KG1 (cell line): Measurements from ENCODE around the gene ANO4.
"Not testable (repeated sequence)": the region's sequence is repeated elsewhere in the genome, so short reads cannot be mapped to it uniquely, and the experiment has no call there.

Source experiments
- DNase-seq: peaks from one replicate; lab custom pipeline; 2025; lab: John Stamatoyannopoulos, UW

ANO4 gene

DNA sequence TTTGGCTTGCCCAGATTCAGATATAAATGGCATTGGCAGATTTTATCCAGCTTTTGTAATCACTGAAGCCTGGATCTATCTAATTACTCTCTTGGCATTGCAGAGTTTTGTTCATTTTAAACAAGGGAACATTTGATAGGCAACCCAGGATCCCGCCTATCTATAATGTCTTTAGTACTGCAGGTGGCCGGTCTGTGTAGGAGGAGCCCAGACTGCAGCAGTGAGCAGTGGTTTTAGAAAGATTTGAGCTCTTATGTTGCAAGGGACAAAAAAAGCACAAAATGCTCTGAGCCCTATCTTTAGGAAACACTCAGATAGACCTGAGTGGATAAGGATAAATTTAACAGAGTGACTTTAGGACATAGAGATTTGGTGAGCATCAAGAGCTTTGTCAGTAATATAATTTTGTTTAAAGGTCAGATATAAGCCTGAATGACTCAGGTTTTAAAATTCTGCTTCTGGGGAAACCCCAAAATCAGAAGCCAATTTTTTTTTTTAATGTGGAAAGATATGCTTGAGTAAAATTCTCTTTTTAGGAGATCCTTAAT is 250.0 kb downstream of the ANO4 start:
- no peak for DNase-seq

- no peak for DNase-seq
These were observed 251.2 kb downstream of the ANO4 start for GRCh38 chr12:101045486-101046464.

- DNase-seq = no peak
These were observed 253.1 kb downstream of the ANO4 start for GRCh38 chr12:101047652-101048051.

DNA sequence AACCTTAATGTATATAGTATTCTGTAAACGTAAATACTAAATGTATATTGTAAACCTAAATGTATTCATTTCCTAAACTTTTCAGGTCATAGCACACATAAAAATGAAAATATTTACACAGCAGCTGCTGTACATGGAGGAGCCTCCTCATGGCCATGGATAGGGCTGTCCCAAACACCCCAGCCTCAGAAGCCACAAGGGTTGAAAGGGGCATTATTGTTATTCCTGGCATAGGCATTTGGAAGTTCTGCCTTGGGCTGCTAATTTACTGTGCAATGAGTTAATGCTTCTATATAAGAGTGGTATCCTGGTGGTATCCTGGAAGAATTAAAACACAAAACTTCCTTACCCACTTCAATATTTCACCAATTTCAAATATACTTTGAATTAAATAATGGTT is 256.1 kb downstream of the ANO4 start:
- no peak for DNase-seq

DNA sequence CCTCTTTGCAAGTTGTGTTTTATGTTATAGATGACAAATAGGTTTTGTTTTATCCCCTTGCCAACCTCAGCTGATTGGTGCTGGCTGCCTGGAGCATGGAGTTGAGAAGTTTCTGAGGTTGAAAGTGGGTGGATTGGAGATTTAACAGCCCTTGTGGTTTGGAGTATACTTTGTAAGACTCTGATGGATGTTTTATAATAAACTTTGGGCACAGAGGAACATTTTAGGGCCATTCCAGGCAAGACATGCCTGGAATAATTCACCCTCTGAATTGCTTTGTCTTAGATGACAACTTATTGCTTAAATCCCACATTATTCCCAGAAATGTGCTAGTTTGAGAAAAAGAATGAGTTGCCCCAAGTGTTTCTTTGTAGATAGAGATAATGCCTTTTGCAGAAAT is 256.6 kb downstream of the ANO4 start:
- no peak for DNase-seq

DNA sequence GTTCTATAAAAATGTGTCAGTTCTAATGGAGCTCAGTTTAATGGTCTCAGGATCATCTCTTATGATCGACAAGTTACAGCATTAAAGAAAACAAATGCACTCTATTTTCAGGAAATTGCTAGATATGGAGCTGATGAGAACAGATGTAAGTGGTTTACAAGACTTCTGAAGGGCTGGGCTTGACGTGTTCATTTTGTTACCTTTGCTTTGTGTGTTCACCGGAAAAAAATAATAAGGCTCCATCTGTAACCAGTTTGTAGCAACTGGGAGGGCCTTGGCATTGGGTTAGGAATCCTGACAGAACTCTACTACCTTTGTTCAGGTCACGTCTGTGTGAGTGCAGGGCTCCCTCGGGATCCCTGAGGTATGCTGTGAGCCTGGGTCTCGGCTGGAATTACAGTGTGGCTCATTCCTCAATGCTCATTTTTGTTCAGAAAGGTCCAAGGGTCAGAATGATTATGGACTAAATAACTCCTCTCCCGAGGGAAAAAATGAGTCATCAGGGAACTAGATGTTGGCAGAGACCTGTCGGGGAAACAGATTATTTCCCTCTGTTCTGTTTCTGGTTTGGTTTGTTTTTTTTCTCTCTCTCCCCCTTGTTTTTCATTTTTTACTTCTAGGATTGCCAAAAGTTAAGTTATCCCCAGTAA is 257.4 kb downstream of the ANO4 start:
- DNase-seq = no peak

DNA sequence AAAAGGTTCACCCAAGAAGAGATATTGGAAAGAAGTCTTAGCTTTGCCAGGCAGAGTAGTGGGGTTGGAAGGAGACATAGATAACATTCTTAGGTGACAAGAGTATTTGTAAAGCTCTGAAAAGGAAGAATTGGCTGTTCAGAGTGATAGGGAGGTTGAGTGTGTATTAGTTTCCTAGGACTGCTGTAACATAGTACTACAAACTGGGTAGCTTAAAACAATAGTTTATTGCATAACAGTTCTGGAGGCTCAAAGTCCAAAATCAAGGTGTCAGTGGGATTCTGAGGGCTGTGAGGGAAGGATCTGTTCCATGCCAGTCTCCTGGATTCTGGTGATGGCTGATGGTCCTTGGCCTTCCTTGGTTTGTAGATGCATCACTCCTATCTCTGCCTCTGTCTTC is 258.6 kb downstream of the ANO4 start:
- DNase-seq = no peak

DNA sequence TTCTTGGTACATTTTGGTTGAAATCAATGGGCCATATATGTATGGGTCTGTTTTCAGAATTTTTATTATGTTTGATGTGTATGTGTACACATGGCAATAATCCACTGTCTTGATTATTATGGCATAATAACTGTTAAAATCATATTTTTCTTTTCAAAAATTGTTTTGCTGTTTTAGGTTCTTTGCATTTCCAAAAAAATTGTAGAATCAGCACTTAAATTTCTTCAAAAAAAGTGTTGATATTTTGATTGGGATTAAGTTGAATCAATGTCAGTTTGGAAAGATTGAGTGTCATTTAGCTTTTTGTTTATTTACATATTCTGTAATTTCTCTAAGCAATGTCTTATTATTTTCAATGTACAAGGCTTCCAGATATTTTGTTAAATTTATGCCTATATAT is 261.4 kb downstream of the ANO4 start:
- no peak for DNase-seq

DNA sequence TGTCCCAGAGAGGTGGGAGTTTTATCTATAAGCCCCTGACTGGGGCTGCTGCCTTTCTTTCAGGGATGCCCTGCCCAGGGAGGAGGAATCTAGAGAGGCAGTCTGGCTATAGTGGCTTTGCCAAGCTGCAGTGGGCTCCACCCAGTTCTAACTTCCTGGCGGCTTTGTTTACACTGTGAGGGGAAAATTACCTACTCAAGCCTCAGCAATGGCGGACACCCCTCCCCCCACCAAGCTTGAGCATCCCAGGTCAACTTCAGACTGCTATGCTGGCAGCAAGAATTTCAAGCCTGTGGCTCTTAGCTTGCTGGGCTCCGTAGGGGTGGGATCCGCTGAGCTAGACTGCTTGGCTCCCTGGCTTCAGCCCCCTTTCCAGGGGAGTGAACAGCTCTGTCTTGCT is 267.9 kb downstream of the ANO4 start:
- not testable (repeated sequence) for DNase-seq

GRCh38 chr12:101064721-101065120 is 270.1 kb downstream of the ANO4 start:
- DNase-seq = no peak

GRCh38 chr12:101066489-101066888 is 271.9 kb downstream of the ANO4 start:
- no peak for DNase-seq

GRCh38 chr12:101068402-101068801 is 273.8 kb downstream of the ANO4 start:
- DNase-seq = no peak

GRCh38 chr12:101068836-101069235 is 274.3 kb downstream of the ANO4 start:
- DNase-seq = no peak

GRCh38 chr12:101074940-101075680 is 280.5 kb downstream of the ANO4 start:
- DNase-seq = no peak

DNA sequence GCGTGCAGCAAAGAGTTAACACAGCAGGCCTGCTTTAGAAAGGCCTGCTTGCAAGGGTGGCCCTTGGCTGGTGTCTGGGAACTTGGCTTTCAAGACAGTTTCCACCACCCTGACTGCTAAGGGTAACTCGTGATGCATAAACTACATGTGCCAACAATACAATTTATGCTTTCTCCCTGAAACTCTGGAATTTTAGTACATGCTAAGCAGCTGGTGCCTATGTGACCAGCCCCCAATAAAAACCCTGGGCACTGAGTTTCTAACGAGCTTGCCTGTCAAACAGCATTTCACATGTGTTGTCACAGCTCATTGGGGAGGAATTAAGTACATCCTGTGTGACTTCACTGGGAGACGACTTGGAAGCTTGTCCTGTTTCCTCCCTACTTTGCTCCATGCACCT is 282.3 kb downstream of the ANO4 start:
- no peak for DNase-seq

DNA sequence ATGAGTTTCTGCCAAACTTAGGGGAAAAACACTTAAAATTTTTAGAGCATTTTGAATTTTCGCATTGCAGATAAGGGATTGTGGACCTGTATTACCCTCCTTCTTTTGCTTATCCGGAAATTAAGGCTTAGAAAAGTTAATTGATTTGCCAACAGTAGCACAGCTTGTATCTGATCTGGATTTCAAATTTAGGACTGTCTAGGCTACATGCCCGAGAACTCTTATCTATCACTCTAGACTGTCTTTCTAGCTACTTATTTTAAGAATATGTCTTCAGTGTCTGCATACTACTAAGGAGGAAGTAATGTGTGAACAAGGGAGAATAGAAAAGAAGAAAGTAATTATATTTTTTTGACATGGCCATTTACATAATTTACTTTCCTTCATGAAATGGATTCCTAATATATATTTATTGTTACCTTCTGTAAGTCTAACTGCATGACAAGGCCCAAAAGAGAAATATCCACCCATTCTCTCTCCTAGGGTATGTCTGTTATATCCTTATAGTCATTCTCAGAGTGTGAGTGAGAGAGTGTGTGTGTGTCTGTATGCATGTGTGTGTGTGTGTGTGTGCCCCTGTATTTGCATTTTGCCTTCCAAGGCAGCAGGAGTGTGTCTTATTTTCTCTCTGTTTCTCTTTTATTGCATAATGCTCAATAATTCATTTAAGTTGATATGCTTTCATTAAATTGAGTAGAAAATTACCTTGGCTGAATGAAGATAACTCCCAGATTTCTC is 283.4 kb downstream of the ANO4 start:
- DNase-seq = no peak

- no peak for DNase-seq
These were observed 284.1 kb downstream of the ANO4 start for GRCh38 chr12:101078536-101079285.

DNA sequence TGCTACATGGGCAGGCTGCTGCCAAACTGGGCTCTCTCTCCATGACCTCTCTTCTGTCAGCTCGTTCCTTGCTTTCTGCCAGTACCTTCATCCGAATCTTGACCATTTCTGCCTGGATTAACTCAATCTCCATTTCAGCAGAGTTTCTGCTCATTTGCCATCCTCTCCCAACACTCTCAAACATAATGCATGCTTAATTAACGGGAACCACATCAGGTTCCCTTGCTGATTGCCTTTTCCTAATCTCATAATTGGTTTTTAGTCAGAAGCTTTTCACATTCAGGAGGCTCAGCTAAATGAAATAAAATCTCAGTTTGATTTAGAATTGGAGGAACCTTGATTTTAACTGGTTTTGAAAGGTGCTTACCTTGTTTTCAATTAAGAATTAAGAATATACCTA is 288.1 kb downstream of the ANO4 start:
- DNase-seq = no peak

GRCh38 chr12:101086490-101087135 is 292.0 kb downstream of the ANO4 start:
- no peak for DNase-seq

DNA sequence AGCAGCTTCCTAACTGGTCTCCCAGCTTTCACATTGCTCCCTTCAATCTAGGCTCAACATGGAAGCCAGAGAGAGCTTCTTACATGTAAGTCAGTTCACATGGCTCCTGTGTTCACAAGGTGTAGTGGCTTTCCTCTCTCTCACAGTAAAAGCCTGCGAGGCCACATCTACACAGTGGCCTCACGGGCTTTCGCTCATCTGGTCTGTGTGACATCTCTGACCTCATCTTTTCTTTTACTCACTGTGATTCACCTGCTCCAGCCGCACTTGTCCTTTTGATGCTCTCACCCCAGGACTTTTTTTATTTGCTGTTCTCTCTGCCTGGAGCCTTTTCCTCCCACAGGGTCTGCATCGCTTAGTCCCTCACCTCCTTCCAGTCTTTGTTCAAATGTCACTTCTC is 293.3 kb downstream of the ANO4 start:
- no peak for DNase-seq
